SK-N-SH (cell line): ENCODE results near the gene ITGB8. TPM values are rescaled to one million over a fixed set of nuclear protein-coding genes. Genes with fewer than 3 reads are reported as not detected.

ENCODE experiments used
- ELF1 ChIP-seq: IDR thresholded peaks from 2 replicates; pipeline ENCODE4 v1.4.0; 2012
- EP300 ChIP-seq, 2 experiments: IDR thresholded peaks; 2 replicates each; pipeline versions ENCODE4 v1.4.0 to v1.6.1; 2012; ENCODE audit warnings: borderline replicate concordance in 1 of 2, low read depth in 1 of 2, low read length in 1 of 2
- EZH2phosphoT487 ChIP-seq: fragments of 200-600 bp; sonication (generic); IDR thresholded peaks from 2 replicates; pipeline ENCODE4 v1.6.1; 2017; ENCODE audit warnings: low read depth, mixed run types, mild to moderate bottlenecking, antibody characterized with exemption, moderate library complexity, borderline replicate concordance
- MEF2A ChIP-seq: IDR thresholded peaks from 2 replicates; pipeline ENCODE4 v1.4.0; 2012; ENCODE audit warnings: low read depth, borderline replicate concordance
- NRF1 ChIP-seq: IDR thresholded peaks from 2 replicates; pipeline ENCODE4 v1.6.1; 2012; ENCODE audit warnings: low read depth, mild to moderate bottlenecking, low read length
- RFX5 ChIP-seq: IDR thresholded peaks from 2 replicates; pipeline ENCODE4 v1.6.1; 2012; ENCODE audit warnings: mild to moderate bottlenecking, improper control_type of control experiment, low read length
- RXRA ChIP-seq: IDR thresholded peaks from 2 replicates; pipeline ENCODE4 v1.4.0; 2012; ENCODE audit warnings: low read depth, mild to moderate bottlenecking, borderline replicate concordance
- TCF12 ChIP-seq: IDR thresholded peaks from 2 replicates; pipeline ENCODE4 v1.4.0; 2012
- polyA plus RNA-seq, 3 experiments: library from polyadenylated mRNA; depleted of rRNA; stranded (reverse); fragments of >200 nt; gene quantifications; 2 replicates each; pipeline ENCODE4 v1.2.3, GENCODE V29; 2012
- small RNA-seq, 7 experiments: library from RNA; depleted of rRNA; stranded (forward); fragments of <200 nt; gene quantifications; one replicate each; pipeline ENCODE3, GENCODE V24; 2012
- TF ChIP-seq, protein P1 (sequence below): IDR thresholded peaks from 2 replicates; pipeline ENCODE4 v1.4.0; 2012; ENCODE audit warnings: low read depth

Gene ITGB8
- polyA plus RNA-seq, 1 of the 3 experiments (the other 2 are of a cell fraction): 0.62 TPM

DNA sequence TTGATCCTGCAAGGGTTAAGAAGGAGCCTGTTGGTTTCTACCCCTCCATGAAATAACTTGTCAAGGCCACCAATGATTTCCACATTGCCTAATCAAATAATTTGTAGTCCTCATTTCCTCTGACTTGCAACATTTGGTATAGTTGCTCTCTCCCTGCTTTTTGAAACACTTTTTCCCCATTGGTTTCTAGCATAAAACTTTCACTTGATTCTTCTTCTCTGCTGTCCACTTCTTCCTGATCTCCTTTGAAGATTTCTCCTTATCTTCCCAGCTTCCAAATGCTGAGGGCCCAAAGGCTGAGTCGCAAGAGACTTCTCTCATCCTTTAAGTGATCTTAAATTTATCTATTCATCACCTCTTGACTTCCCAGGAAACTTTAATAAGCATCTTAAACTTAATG, 134.2 kb downstream of the ITGB8 start (continued):
- TF ChIP-seq EP300 (IDR thresholded peaks at IDR 0.05; ENCODE audit: borderline replicate concordance in 1 of 2, low read depth in 1 of 2, low read length in 1 of 2): no peak
- no peak for TF ChIP-seq RXRA
- no peak for TF ChIP-seq TCF12
- no peak for TF ChIP-seq NRF1
- no peak for TF ChIP-seq RFX5
- no peak for TF ChIP-seq MEF2A
- TF ChIP-seq EZH2phosphoT487: no peak
- TF ChIP-seq ELF1: no peak
- TF ChIP-seq, protein P1, sequence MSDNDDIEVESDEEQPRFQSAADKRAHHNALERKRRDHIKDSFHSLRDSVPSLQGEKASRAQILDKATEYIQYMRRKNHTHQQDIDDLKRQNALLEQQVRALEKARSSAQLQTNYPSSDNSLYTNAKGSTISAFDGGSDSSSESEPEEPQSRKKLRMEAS: no peak

Small RNA genes lying within 50 kb of the gene (small RNA-seq; reads per million reads assigned to genes)
- gene RF00275: 0 reads per million in 7 experiments

Other genes starting within 250 kb of the ITGB8 start
- not detected in 2 replicates for gene MACC1, start 113.5 kb upstream of the ITGB8 start, polyA plus RNA-seq (2012; rRNA removed)